Measurements from ENCODE around the gene STXBP6. TPM values are rescaled to one million over a fixed set of nuclear protein-coding genes. Genes with fewer than 3 reads are reported as not detected.

Gene STXBP6
- polyA plus RNA-seq, 1 donor (not counting 4 experiments of a cell fraction or from before 2014, with no cell fraction given), result 1.4 TPM

DNA sequence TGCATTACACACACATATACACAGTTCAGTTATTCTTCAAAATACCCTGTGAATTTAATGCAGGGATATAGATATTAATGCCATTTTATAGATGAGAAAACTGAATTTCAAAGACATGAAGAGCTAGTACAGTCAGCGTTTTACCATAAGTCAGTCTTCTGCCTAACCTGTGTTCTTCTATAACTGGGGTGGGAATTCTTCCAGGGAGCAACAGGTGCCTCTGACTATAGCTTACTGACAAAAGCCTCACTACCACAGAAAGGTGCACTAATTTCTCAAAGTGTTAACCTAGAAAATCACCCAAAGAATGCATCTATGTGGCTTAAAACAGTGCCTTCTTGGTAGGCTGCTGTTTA is 84.4 kb downstream of the STXBP6 start:
- dilution Hi-C loops (cut with MboI; ENCODE audit: extremely low pct_ligation_motif_present, low sequenced_read_pairs), result no loop called here
- Histone ChIP-seq H3K9me3 (ENCODE audit: control insufficient read depth, low read depth, low read length) (no peaks in the 10 kb centered on the region), H3K9me1 (ENCODE audit: control insufficient read depth, extremely low read depth, insufficient read depth, low read length) (no peaks in the 10 kb centered on the region), H3K27me3 (ENCODE audit: control insufficient read depth, extremely low read depth, insufficient read depth, low read length) (no peaks in the 10 kb centered on the region), H3K36me3 (ENCODE audit: control insufficient read depth in 2 of 2, extremely low read depth in 1 of 2, insufficient read depth in 2 of 2, low read length in 2 of 2) (no peaks in the 10 kb centered on the region), H3K4me3 (ENCODE audit: control insufficient read depth in 2 of 3, extremely low read depth in 1 of 3, insufficient read depth in 2 of 3, low read depth in 1 of 3, low read length in 3 of 3) (no peak overlapping the region), H2AFZ (ENCODE audit: control insufficient read depth, low read length) (no peak overlapping the region), H4K20me1 (ENCODE audit: control insufficient read depth, extremely low read depth, insufficient read depth, low read length) (no peaks in the 10 kb centered on the region), H3K4me1 (ENCODE audit: control insufficient read depth, extremely low read depth, insufficient read depth, low read length) (no peaks in the 10 kb centered on the region), H3K4me2 (ENCODE audit: control insufficient read depth, extremely low read depth, insufficient read depth, low read depth, low read length) (no peak overlapping the region), H3K79me2 (ENCODE audit: control insufficient read depth, insufficient read depth, low read length) (no peaks in the 10 kb centered on the region), H3K9ac (ENCODE audit: control insufficient read depth, extremely low read depth, insufficient read depth, low read length) (no peak overlapping the region), H3K27ac (ENCODE audit: control insufficient read depth, insufficient read depth, low read length) (no peak overlapping the region)
- TF ChIP-seq, protein P1, sequence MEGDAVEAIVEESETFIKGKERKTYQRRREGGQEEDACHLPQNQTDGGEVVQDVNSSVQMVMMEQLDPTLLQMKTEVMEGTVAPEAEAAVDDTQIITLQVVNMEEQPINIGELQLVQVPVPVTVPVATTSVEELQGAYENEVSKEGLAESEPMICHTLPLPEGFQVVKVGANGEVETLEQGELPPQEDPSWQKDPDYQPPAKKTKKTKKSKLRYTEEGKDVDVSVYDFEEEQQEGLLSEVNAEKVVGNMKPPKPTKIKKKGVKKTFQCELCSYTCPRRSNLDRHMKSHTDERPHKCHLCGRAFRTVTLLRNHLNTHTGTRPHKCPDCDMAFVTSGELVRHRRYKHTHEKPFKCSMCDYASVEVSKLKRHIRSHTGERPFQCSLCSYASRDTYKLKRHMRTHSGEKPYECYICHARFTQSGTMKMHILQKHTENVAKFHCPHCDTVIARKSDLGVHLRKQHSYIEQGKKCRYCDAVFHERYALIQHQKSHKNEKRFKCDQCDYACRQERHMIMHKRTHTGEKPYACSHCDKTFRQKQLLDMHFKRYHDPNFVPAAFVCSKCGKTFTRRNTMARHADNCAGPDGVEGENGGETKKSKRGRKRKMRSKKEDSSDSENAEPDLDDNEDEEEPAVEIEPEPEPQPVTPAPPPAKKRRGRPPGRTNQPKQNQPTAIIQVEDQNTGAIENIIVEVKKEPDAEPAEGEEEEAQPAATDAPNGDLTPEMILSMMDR (optimal IDR thresholded peaks at IDR 0.05 in 1 of 3, IDR thresholded peaks at IDR 0.05 in 1 of 3, conservative IDR thresholded peaks at IDR 0.05 in 1 of 3; ENCODE audit: extremely low read depth in 1 of 3, insufficient read depth in 2 of 3, low read length in 3 of 3), result no peak
- TF ChIP-seq EZH2 (IDR thresholded peaks at IDR 0.05; ENCODE audit: low read length), result no peak
- DNase-seq (ENCODE audit: low read depth, low spot score) (no peak), FAIRE-seq (no peak)

DNA sequence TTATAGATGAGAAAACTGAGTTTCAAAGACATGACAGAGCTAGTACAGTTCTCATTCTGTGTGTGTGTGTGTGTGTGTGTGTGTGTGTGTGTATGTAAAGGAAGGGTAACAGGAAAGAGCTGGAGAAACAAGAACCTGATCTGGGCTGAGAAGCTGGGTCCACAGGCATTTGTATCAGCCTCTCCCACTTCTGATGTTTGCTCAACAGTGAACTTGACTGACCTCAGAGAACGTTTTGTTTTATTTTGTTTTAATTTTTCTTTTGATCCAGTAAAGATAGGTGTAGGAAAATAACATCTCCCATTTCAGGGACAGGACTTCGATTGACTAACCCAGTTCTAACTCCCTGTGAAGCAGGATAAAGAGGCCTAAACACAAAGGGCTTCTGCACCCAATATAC is 85.4 kb downstream of the STXBP6 start:
- H4K20me1 ChIP-seq (ENCODE audit: control insufficient read depth, extremely low read depth, insufficient read depth, low read length), result no peaks in the 10 kb centered on the region
- TF ChIP-seq, protein P1 (optimal IDR thresholded peaks at IDR 0.05 in 1 of 3, IDR thresholded peaks at IDR 0.05 in 1 of 3, conservative IDR thresholded peaks at IDR 0.05 in 1 of 3; ENCODE audit: extremely low read depth in 1 of 3, insufficient read depth in 2 of 3, low read length in 3 of 3), result no peak
- TF ChIP-seq EZH2 (IDR thresholded peaks at IDR 0.05; ENCODE audit: low read length), result no peak
- no peak overlapping the region for H3K27ac ChIP-seq (ENCODE audit: control insufficient read depth, insufficient read depth, low read length)
- dilution Hi-C loops (cut with MboI; ENCODE audit: extremely low pct_ligation_motif_present, low sequenced_read_pairs), result no loop called here
- no peaks in the 10 kb centered on the region for H3K4me1 ChIP-seq (ENCODE audit: control insufficient read depth, extremely low read depth, insufficient read depth, low read length)
- H3K36me3 ChIP-seq (ENCODE audit: control insufficient read depth in 2 of 2, extremely low read depth in 1 of 2, insufficient read depth in 2 of 2, low read length in 2 of 2), result no peaks in the 10 kb centered on the region
- no peak overlapping the region for H3K4me2 ChIP-seq (ENCODE audit: control insufficient read depth, extremely low read depth, insufficient read depth, low read depth, low read length)
- FAIRE-seq (no peak), DNase-seq (ENCODE audit: low read depth, low spot score) (no peak)
- no peaks in the 10 kb centered on the region for H3K79me2 ChIP-seq (ENCODE audit: control insufficient read depth, insufficient read depth, low read length)
- no peak overlapping the region for H3K4me3 ChIP-seq (ENCODE audit: control insufficient read depth in 2 of 3, extremely low read depth in 1 of 3, insufficient read depth in 2 of 3, low read depth in 1 of 3, low read length in 3 of 3)
- H3K27me3 ChIP-seq (ENCODE audit: control insufficient read depth, extremely low read depth, insufficient read depth, low read length), result no peaks in the 10 kb centered on the region
- no peak overlapping the region for H2AFZ ChIP-seq (ENCODE audit: control insufficient read depth, low read length)
- no peaks in the 10 kb centered on the region for H3K9me1 ChIP-seq (ENCODE audit: control insufficient read depth, extremely low read depth, insufficient read depth, low read length)
- no peak overlapping the region for H3K9ac ChIP-seq (ENCODE audit: control insufficient read depth, extremely low read depth, insufficient read depth, low read length)
- H3K9me3 ChIP-seq (ENCODE audit: control insufficient read depth, low read depth, low read length), result no peaks in the 10 kb centered on the region
